RWPE2 (cell line): ENCODE data around the gene TPTE2.

Experiments
- ATAC-seq: fragments of 200-7000 bp; cut with Tn5 transposase; 3 replicates; pipeline ENCODE4 v1.9.1; 2021; ENCODE audit warnings: low read depth
- DNase-seq: peaks from one replicate; pipeline ENCODE4 v3.0.0-alpha.2; 2020; ENCODE audit warnings: low spot score
- H3K27ac ChIP-seq: fragments of 450-650 bp; 2 replicates; pipeline ENCODE4 v1.5.1; 2017; ENCODE audit warnings: mild to moderate bottlenecking; ENCODE audit not compliant: poor library complexity, severe bottlenecking
- H3K27me3 ChIP-seq: fragments of 250-450 bp; sonication (Bioruptor Pico); 2 replicates; pipeline ENCODE4 v1.5.1; 2021; ENCODE audit warnings: mild to moderate bottlenecking, moderate library complexity; ENCODE audit not compliant: insufficient read depth, poor library complexity, severe bottlenecking
- H3K36me3 ChIP-seq: fragments of 250-450 bp; sonication (Bioruptor Pico); 2 replicates; pipeline ENCODE4 v1.5.1; 2020; ENCODE audit warnings: low read depth, mild to moderate bottlenecking, moderate library complexity
- H3K4me1 ChIP-seq: fragments of 250-450 bp; sonication (Bioruptor Pico); 2 replicates; pipeline ENCODE4 v1.5.1; 2021; ENCODE audit warnings: mild to moderate bottlenecking, moderate library complexity; ENCODE audit not compliant: insufficient read depth, poor library complexity, severe bottlenecking
- H3K4me3 ChIP-seq: fragments of 250-450 bp; sonication (Bioruptor Pico); 2 replicates; pipeline ENCODE4 v1.5.1; 2021; ENCODE audit warnings: mild to moderate bottlenecking, moderate library complexity; ENCODE audit not compliant: severe bottlenecking
- H3K9me3 ChIP-seq: fragments of 250-450 bp; sonication (Bioruptor Pico); 2 replicates; pipeline ENCODE4 v1.5.1; 2021; ENCODE audit warnings: mild to moderate bottlenecking, moderate library complexity; ENCODE audit not compliant: severe bottlenecking
- CTCF ChIP-seq: fragments of 450-650 bp; IDR thresholded peaks from one replicate; pipeline ENCODE4 v1.5.1; 2017; ENCODE audit warnings: mild to moderate bottlenecking, moderate library complexity; ENCODE audit not compliant: poor library complexity, severe bottlenecking

The TPTE2 gene

GRCh38 chr13:19382111-19382510 is 179.2 kb downstream of the TPTE2 start:
- TF ChIP-seq CTCF: no peak
- Histone ChIP-seq H3K4me1 (no peaks in the 10 kb centered on the region), H3K36me3 (no peaks in the 10 kb centered on the region), H3K27me3 (no peaks in the 10 kb centered on the region), H3K27ac (no peak overlapping the region), H3K9me3 (no peaks in the 10 kb centered on the region), H3K4me3 (no peak overlapping the region)
- no peak for ATAC-seq
- no peak for DNase-seq
